H9 (cell line): ENCODE data around the gene NCOA6. TPM values are rescaled to one million over a fixed set of nuclear protein-coding genes. Genes with fewer than 3 reads are reported as not detected.

ENCODE experiments used
- DNase-seq: peaks from one replicate; pipeline ENCODE4 v3.0.0-alpha.2; 2017
- H2AFZ ChIP-seq: one replicate; pipeline ENCODE4 v1.6.1; 2013; ENCODE audit warnings: mild to moderate bottlenecking, low read length, control low read depth, moderate library complexity
- H2AK5ac ChIP-seq: 2 replicates; pipeline ENCODE4 v1.6.1; 2013; ENCODE audit warnings: low read length, control low read depth, mixed read lengths; ENCODE audit not compliant: insufficient read length
- H2BK120ac ChIP-seq: one replicate; pipeline ENCODE4 v1.6.1; 2013; ENCODE audit warnings: low read depth, mild to moderate bottlenecking, low read length, control low read depth, inconsistent platforms; ENCODE audit not compliant: poor library complexity, severe bottlenecking
- H2BK12ac ChIP-seq: 2 replicates; pipeline ENCODE4 v1.6.1; 2013; ENCODE audit warnings: low read length, control low read depth, mixed read lengths, low read depth; ENCODE audit not compliant: insufficient read length
- H2BK15ac ChIP-seq: 2 replicates; pipeline ENCODE4 v1.6.1; 2013; ENCODE audit warnings: low read depth, low read length, control low read depth
- H2BK20ac ChIP-seq: one replicate; pipeline ENCODE4 v1.6.1; 2013; ENCODE audit warnings: low read depth, mild to moderate bottlenecking, low read length, control low read depth, inconsistent platforms; ENCODE audit not compliant: poor library complexity, severe bottlenecking
- H2BK5ac ChIP-seq: 2 replicates; pipeline ENCODE4 v1.6.1; 2013; ENCODE audit warnings: low read length, control low read depth, mixed read lengths; ENCODE audit not compliant: insufficient read length
- H3K14ac ChIP-seq: 2 replicates; pipeline ENCODE4 v1.6.1; 2013; ENCODE audit warnings: low read length, control low read depth; ENCODE audit not compliant: insufficient read depth
- H3K18ac ChIP-seq: 2 replicates; pipeline ENCODE4 v1.6.1; 2013; ENCODE audit warnings: low read depth, mild to moderate bottlenecking, mixed read lengths, low read length, control low read depth; ENCODE audit not compliant: insufficient read length
- H3K23ac ChIP-seq: 2 replicates; pipeline ENCODE4 v1.6.1; 2013; ENCODE audit warnings: low read length, control low read depth, mixed read lengths, low read depth; ENCODE audit not compliant: insufficient read length
- H3K23me2 ChIP-seq: 2 replicates; pipeline ENCODE4 v1.6.1; 2013; ENCODE audit warnings: low read depth, mild to moderate bottlenecking, mixed read lengths, low read length, control low read depth; ENCODE audit not compliant: insufficient read length, poor library complexity, severe bottlenecking
- H3K27ac ChIP-seq: 2 replicates; pipeline ENCODE4 v1.5.1; 2013; ENCODE audit warnings: low read length, control low read depth, mixed read lengths, low read depth; ENCODE audit not compliant: insufficient read length
- H3K27me3 ChIP-seq: 2 replicates; pipeline ENCODE4 v1.6.1; 2013; ENCODE audit warnings: low read length, control low read depth, inconsistent platforms; ENCODE audit not compliant: insufficient read depth
- H3K4ac ChIP-seq: 2 replicates; pipeline ENCODE4 v1.6.1; 2013; ENCODE audit warnings: low read depth, mild to moderate bottlenecking, control low read depth, inconsistent platforms, low read length, moderate library complexity
- H3K4me1 ChIP-seq: 2 replicates; pipeline ENCODE4 v1.6.1; 2013; ENCODE audit warnings: low read length, control low read depth, inconsistent platforms; ENCODE audit not compliant: insufficient read depth
- H3K4me2 ChIP-seq: 2 replicates; pipeline ENCODE4 v1.6.1; 2013; ENCODE audit warnings: low read length, control low read depth, mixed read lengths; ENCODE audit not compliant: insufficient read length, insufficient read depth
- H3K56ac ChIP-seq: 2 replicates; pipeline ENCODE4 v1.6.1; 2013; ENCODE audit warnings: low read depth, mild to moderate bottlenecking, mixed read lengths, low read length, control low read depth; ENCODE audit not compliant: insufficient read length
- H3K79me1 ChIP-seq: 2 replicates; pipeline ENCODE4 v1.6.1; 2013; ENCODE audit warnings: low read depth, mild to moderate bottlenecking, moderate library complexity, low read length, control low read depth, inconsistent platforms; ENCODE audit not compliant: insufficient read depth, poor library complexity, severe bottlenecking
- H3K79me2 ChIP-seq: 2 replicates; pipeline ENCODE4 v1.6.1; 2013; ENCODE audit warnings: low read length, control low read depth, inconsistent platforms; ENCODE audit not compliant: insufficient read depth
- H3K9ac ChIP-seq: 2 replicates; pipeline ENCODE4 v1.6.1; 2013; ENCODE audit warnings: low read length, control low read depth, mixed read lengths; ENCODE audit not compliant: insufficient read length; ENCODE audit errors: extremely low read depth
- H3K9me3 ChIP-seq: one replicate; pipeline ENCODE4 v1.6.1; 2013; ENCODE audit warnings: low read depth, low read length, inconsistent platforms; ENCODE audit not compliant: control insufficient read depth
- H3T11ph ChIP-seq: one replicate; pipeline ENCODE4 v1.6.1; 2013; ENCODE audit warnings: mild to moderate bottlenecking, low read length, control low read depth, inconsistent platforms
- H4K20me1 ChIP-seq: one replicate; pipeline ENCODE4 v1.6.1; 2013; ENCODE audit not compliant: control insufficient read depth, insufficient read length, insufficient read depth
- H4K5ac ChIP-seq: 2 replicates; pipeline ENCODE4 v1.6.1; 2013; ENCODE audit warnings: low read depth, mild to moderate bottlenecking, mixed read lengths, low read length, control low read depth; ENCODE audit not compliant: insufficient read length
- H4K8ac ChIP-seq: replicated peaks from 2 replicates; pipeline ENCODE4 v1.6.1; 2013; ENCODE audit warnings: low read length, control low read depth, mixed read lengths, low read depth; ENCODE audit not compliant: insufficient read length
- H4K91ac ChIP-seq: 2 replicates; pipeline ENCODE4 v1.6.1; 2013; ENCODE audit warnings: low read depth, mild to moderate bottlenecking, moderate library complexity, mixed read lengths, low read length, control low read depth; ENCODE audit not compliant: insufficient read length
- H3K27ac Mint-ChIP-seq, 3 experiments: 2 replicates in 2 of 3; 3 replicates in 1 of 3; pipeline ENCODE4 v1.8.0; 2020 to 2021; ENCODE audit warnings: mixed read lengths in 3 of 3, mild to moderate bottlenecking in 1 of 3, moderate library complexity in 1 of 3
- H3K27me3 Mint-ChIP-seq: 2 replicates; pipeline ENCODE4 v1.8.0; 2021; ENCODE audit warnings: low read depth, mild to moderate bottlenecking, moderate library complexity, mixed read lengths
- H3K36me3 Mint-ChIP-seq, 3 experiments: 2 replicates in 2 of 3; 3 replicates in 1 of 3; pipeline ENCODE4 v1.8.0; 2020 to 2021; ENCODE audit warnings: low read depth in 3 of 3, mixed read lengths in 3 of 3; ENCODE audit not compliant: insufficient read depth in 1 of 3
- H3K4me1 Mint-ChIP-seq, 2 experiments: 2 replicates each; pipeline ENCODE4 v1.8.0; 2020; ENCODE audit warnings: mixed read lengths in 2 of 2
- H3K4me3 Mint-ChIP-seq, 2 experiments: 2 replicates in 1 of 2; 3 replicates in 1 of 2; pipeline ENCODE4 v1.8.0; 2020 to 2021; ENCODE audit warnings: mild to moderate bottlenecking in 2 of 2, mixed read lengths in 2 of 2, moderate library complexity in 1 of 2
- H3K9me3 Mint-ChIP-seq, 2 experiments: 2 replicates in 1 of 2; 3 replicates in 1 of 2; pipeline ENCODE4 v1.8.0; 2020; ENCODE audit warnings: mild to moderate bottlenecking in 2 of 2, mixed read lengths in 2 of 2, moderate library complexity in 1 of 2
- CTCF ChIP-seq: fragments of 200-600 bp; sonication (generic); conservative IDR thresholded peaks from 3 replicates; pipeline ENCODE4 v1.8.0; 2021; ENCODE audit warnings: antibody characterized with exemption, mild to moderate bottlenecking
- WGBS: extraction: QIAGEN DNeasy Blood & Tissue Kit; methylation state at CpG from one replicate; pipeline ENCODE4 v1.1.7; 2013; ENCODE audit warnings: missing lambda C conversion rate, low lambda C conversion rate, mixed read lengths; ENCODE audit not compliant: insufficient read length; ENCODE audit errors: extremely low coverage; 5-methylcytosine and 5-hydroxymethylcytosine counted together
- total RNA-seq: library from RNA; stranded (reverse); gene quantifications from 2 replicates; pipeline ENCODE4 v1.2.1, GENCODE V29; 2021

Gene NCOA6
- total RNA-seq, 1 experiment from 2014 or later, result 23.9 TPM

- no peaks in the 10 kb centered on the region for H3K27me3 Mint-ChIP-seq
- H3K4me1 Mint-ChIP-seq, result no peaks in the 10 kb centered on the region
- H3T11ph ChIP-seq, result no peak overlapping the region
- no peak overlapping the region for H2BK120ac ChIP-seq
- H2BK5ac ChIP-seq, result no peak overlapping the region
- H3K4me1 ChIP-seq, result no peaks in the 10 kb centered on the region
- no peaks in the 10 kb centered on the region for H3K79me2 ChIP-seq
- no peaks in the 10 kb centered on the region for H3K79me1 ChIP-seq
- H4K5ac ChIP-seq, result no peak overlapping the region
- H3K4ac ChIP-seq, result no peak overlapping the region
- no peak overlapping the region for H2BK12ac ChIP-seq
- TF ChIP-seq CTCF, result no peak
- no peak overlapping the region for H3K27ac ChIP-seq
- H3K9ac ChIP-seq, result no peak overlapping the region
- WGBS, result no CpG with 5 or more reads among the region's 5 CpGs
- no peak overlapping the region for H2AFZ ChIP-seq
- H3K27ac Mint-ChIP-seq, result peak overlapping the region in 1 of 3 experiments; percentile 24; a peak in 1 of 7 replicates
- no peak overlapping the region for H4K8ac ChIP-seq
- DNase-seq, result no peak
- no peak overlapping the region for H3K23ac ChIP-seq
- H3K27me3 ChIP-seq, result no peaks in the 10 kb centered on the region
- H3K14ac ChIP-seq, result no peak overlapping the region
- H2BK15ac ChIP-seq, result no peak overlapping the region
- no peaks in the 10 kb centered on the region for H4K20me1 ChIP-seq
- no peaks in the 10 kb centered on the region for H3K23me2 ChIP-seq
- H3K9me3 Mint-ChIP-seq, result no peaks in the 10 kb centered on the region
- H3K4me2 ChIP-seq, result no peak overlapping the region
- H3K56ac ChIP-seq, result no peak overlapping the region
- H3K18ac ChIP-seq, result no peak overlapping the region
- peaks cover 6 to 39% (median 20%) of the 10 kb centered on the region in 3 experiments; a peak in 6 of 7 replicates for H3K36me3 Mint-ChIP-seq
- no peaks in the 10 kb centered on the region for H3K9me3 ChIP-seq
- no peak overlapping the region for H2AK5ac ChIP-seq
- H3K4me3 Mint-ChIP-seq, result no peak overlapping the region
- H4K91ac ChIP-seq, result no peak overlapping the region
- H2BK20ac ChIP-seq, result no peak overlapping the region
Measured at GRCh38 chr20:34848597-34848996, 23.1 kb upstream of the NCOA6 start.
